Measurements from ENCODE around the gene EEPD1. TPM values are rescaled to one million over a fixed set of nuclear protein-coding genes. Genes with fewer than 3 reads are reported as not detected.

The EEPD1 gene
- polyA plus RNA-seq, 1 of the 3 experiments (the other 2 are of a cell fraction) = 5.0 TPM

DNA sequence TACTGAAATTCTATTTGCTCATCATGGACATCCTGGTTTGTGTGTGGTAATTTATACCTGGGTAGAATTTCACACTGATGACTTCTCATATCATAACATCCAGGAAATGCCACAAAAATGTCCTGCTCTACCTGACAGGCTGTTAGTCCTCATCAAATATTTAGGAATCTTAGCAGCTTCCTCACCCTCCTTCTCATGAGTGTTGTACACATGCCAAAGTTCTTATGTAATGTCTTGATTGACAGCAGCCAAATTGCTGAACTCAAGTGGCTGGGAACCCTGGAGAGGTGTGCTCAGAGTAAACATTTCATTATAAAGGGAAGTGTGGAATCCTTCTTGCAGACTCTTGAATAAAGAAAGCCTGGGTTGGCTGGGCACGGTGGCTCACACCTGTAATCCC, 8.9 kb downstream of the EEPD1 start:
- Histone ChIP-seq H2AFZ (ENCODE audit: low read depth) (no peak overlapping the region), H3K4me2 (no peak overlapping the region), H3F3A (replicated peaks; ENCODE audit: insufficient read depth) (no peaks in the 10 kb centered on the region), H3K27me3 (ENCODE audit: insufficient read depth) (no peaks in the 10 kb centered on the region), H4K20me1 (ENCODE audit: insufficient read depth) (no peaks in the 10 kb centered on the region), H3K4me3 (ENCODE audit: low read depth in 2 of 2, low read length in 1 of 2) (no peak overlapping the region), H3K9me3 (no peaks in the 10 kb centered on the region), H3K36me3 (replicated peaks in 1 of 2; ENCODE audit: control insufficient read depth in 1 of 2, insufficient read depth in 2 of 2, low read length in 1 of 2) (no peaks in the 10 kb centered on the region), H3K9ac (no peak overlapping the region), H3K27ac (ENCODE audit: low read depth in 2 of 2, low read length in 1 of 2) (no peak overlapping the region), H3K9me2 (no peaks in the 10 kb centered on the region), H3K4me1 (ENCODE audit: control insufficient read depth in 1 of 2, insufficient read depth in 2 of 2, low read depth in 1 of 2, low read length in 1 of 2) (peaks cover 0 to 6% of the 10 kb centered on the region in 2 experiments; a peak in 1 of 4 replicates), H3K79me2 (ENCODE audit: insufficient read depth) (no peaks in the 10 kb centered on the region)
- DNase-seq = no peak
- no peak for TF ChIP-seq MEF2A (IDR thresholded peaks at IDR 0.05; ENCODE audit: borderline replicate concordance, low read depth)
- TF ChIP-seq, protein P1, sequence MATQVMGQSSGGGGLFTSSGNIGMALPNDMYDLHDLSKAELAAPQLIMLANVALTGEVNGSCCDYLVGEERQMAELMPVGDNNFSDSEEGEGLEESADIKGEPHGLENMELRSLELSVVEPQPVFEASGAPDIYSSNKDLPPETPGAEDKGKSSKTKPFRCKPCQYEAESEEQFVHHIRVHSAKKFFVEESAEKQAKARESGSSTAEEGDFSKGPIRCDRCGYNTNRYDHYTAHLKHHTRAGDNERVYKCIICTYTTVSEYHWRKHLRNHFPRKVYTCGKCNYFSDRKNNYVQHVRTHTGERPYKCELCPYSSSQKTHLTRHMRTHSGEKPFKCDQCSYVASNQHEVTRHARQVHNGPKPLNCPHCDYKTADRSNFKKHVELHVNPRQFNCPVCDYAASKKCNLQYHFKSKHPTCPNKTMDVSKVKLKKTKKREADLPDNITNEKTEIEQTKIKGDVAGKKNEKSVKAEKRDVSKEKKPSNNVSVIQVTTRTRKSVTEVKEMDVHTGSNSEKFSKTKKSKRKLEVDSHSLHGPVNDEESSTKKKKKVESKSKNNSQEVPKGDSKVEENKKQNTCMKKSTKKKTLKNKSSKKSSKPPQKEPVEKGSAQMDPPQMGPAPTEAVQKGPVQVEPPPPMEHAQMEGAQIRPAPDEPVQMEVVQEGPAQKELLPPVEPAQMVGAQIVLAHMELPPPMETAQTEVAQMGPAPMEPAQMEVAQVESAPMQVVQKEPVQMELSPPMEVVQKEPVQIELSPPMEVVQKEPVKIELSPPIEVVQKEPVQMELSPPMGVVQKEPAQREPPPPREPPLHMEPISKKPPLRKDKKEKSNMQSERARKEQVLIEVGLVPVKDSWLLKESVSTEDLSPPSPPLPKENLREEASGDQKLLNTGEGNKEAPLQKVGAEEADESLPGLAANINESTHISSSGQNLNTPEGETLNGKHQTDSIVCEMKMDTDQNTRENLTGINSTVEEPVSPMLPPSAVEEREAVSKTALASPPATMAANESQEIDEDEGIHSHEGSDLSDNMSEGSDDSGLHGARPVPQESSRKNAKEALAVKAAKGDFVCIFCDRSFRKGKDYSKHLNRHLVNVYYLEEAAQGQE (IDR thresholded peaks at IDR 0.05; ENCODE audit: low read depth, low read length) = no peak
- TF ChIP-seq, protein P2, sequence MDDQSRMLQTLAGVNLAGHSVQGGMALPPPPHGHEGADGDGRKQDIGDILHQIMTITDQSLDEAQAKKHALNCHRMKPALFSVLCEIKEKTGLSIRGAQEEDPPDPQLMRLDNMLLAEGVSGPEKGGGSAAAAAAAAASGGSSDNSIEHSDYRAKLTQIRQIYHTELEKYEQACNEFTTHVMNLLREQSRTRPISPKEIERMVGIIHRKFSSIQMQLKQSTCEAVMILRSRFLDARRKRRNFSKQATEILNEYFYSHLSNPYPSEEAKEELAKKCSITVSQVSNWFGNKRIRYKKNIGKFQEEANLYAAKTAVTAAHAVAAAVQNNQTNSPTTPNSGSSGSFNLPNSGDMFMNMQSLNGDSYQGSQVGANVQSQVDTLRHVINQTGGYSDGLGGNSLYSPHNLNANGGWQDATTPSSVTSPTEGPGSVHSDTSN (IDR thresholded peaks at IDR 0.05) = peak; percentile 27; the same call in 1 of the 2 replicates
- 100% methylated on average over 1 of the region's 1 CpG for WGBS (ENCODE audit: low lambda C conversion rate)
- ChIA-PET CTCF (no interaction called here), POLR2A (no interaction called here)

DNA sequence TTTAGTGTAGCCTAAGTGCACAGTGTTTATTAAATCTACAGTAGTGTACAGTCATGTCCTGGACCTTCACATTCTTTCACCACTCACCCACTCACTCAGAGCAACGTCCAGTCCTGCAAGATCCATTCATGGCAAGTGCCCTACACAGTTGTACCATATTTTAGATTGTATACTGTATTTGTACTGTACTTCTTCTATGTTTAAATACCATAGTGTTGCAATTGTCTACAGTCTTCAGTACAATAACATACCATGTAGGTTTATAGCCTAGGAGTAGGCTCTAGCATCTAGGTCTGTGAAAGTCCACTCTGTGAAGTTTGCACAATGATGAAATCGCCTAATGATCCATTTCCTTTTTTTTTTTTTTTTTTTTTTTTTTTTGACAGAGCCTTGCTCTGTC, 12.0 kb downstream of the EEPD1 start:
- WGBS (ENCODE audit: low lambda C conversion rate) = 79% methylated on average over 2 of the region's 2 CpGs
- Histone ChIP-seq H3K9me3 (no peaks in the 10 kb centered on the region), H3K79me2 (ENCODE audit: insufficient read depth) (no peaks in the 10 kb centered on the region), H3K4me3 (ENCODE audit: low read depth in 2 of 2, low read length in 1 of 2) (no peak overlapping the region), H3K9me2 (no peaks in the 10 kb centered on the region), H3K27me3 (ENCODE audit: insufficient read depth) (no peaks in the 10 kb centered on the region), H2AFZ (ENCODE audit: low read depth) (no peak overlapping the region), H3K27ac (ENCODE audit: low read depth in 2 of 2, low read length in 1 of 2) (no peak overlapping the region), H3K36me3 (replicated peaks in 1 of 2; ENCODE audit: control insufficient read depth in 1 of 2, insufficient read depth in 2 of 2, low read length in 1 of 2) (no peaks in the 10 kb centered on the region), H3K4me1 (ENCODE audit: control insufficient read depth in 1 of 2, insufficient read depth in 2 of 2, low read depth in 1 of 2, low read length in 1 of 2) (no peaks in the 10 kb centered on the region), H4K20me1 (ENCODE audit: insufficient read depth) (no peaks in the 10 kb centered on the region), H3K9ac (no peak overlapping the region), H3K4me2 (no peak overlapping the region), H3F3A (replicated peaks; ENCODE audit: insufficient read depth) (no peaks in the 10 kb centered on the region)
- POLR2A ChIA-PET = no interaction called here
- no peak for DNase-seq
- TF ChIP-seq MXI1 (IDR thresholded peaks at IDR 0.05; ENCODE audit: low read depth, low read length) (no peak), FOXM1 (IDR thresholded peaks at IDR 0.05; ENCODE audit: low read depth) (no peak), JUND (IDR thresholded peaks at IDR 0.05) (no peak), TAF1 (IDR thresholded peaks at IDR 0.05; ENCODE audit: borderline replicate concordance, low read depth, low read length) (no peak), MEF2A (IDR thresholded peaks at IDR 0.05; ENCODE audit: borderline replicate concordance, low read depth) (no peak), ELF1 (IDR thresholded peaks at IDR 0.05) (no peak), EP300 (IDR thresholded peaks at IDR 0.05; ENCODE audit: borderline replicate concordance in 1 of 2, low read depth in 1 of 2, low read length in 1 of 2) (no peak), NFIC (IDR thresholded peaks at IDR 0.05; ENCODE audit: borderline replicate concordance) (no peak), CHD2 (IDR thresholded peaks at IDR 0.05; ENCODE audit: low read length, partially characterized antibody) (no peak), RXRA (IDR thresholded peaks at IDR 0.05; ENCODE audit: borderline replicate concordance, low read depth) (no peak), GABPA (IDR thresholded peaks at IDR 0.05; ENCODE audit: low read depth) (no peak), EZH2phosphoT487 (IDR thresholded peaks at IDR 0.05; ENCODE audit: borderline replicate concordance, low read depth) (no peak), YY1 (IDR thresholded peaks at IDR 0.05; ENCODE audit: low read depth) (no peak), SMC3 (IDR thresholded peaks at IDR 0.05; ENCODE audit: low read depth, low read length) (no peak), RCOR1 (IDR thresholded peaks at IDR 0.05; ENCODE audit: low read length) (no peak)
- TF ChIP-seq, protein P1 (IDR thresholded peaks at IDR 0.05; ENCODE audit: low read depth, low read length) = no peak
- TF ChIP-seq, protein P2 (IDR thresholded peaks at IDR 0.05) = no peak
- CTCF ChIA-PET = interaction anchor here (0.8 to 1.4 kb wide), 4 partner anchors 9 to 154 kb away, joined by 3 to 6 read pairs (median 4); no protein-coding TSS in a partner anchor

Data from SK-N-SH (cell line).